ENCODE results near the gene XCL2.

XCL2 gene

GRCh38 chr1:168518201-168518689, 25.6 kb downstream of the XCL2 start:
- DNase-seq, result no peak

GRCh38 chr1:168514455-168514854, 29.3 kb downstream of the XCL2 start:
- DNase-seq, result no peak

- no peak for DNase-seq
Measured at GRCh38 chr1:168513656-168514404, 30.0 kb downstream of the XCL2 start.

- DNase-seq, result no peak
Measured at GRCh38 chr1:168512864-168513595, 30.8 kb downstream of the XCL2 start.

GRCh38 chr1:168509875-168510791, 33.7 kb downstream of the XCL2 start:
- DNase-seq, result no peak

- no peak for DNase-seq
Measured at GRCh38 chr1:168509210-168509609, 34.6 kb downstream of the XCL2 start.

GRCh38 chr1:168507828-168508227, 36.0 kb downstream of the XCL2 start:
- DNase-seq, result no peak

GRCh38 chr1:168507231-168507630, 36.6 kb downstream of the XCL2 start:
- DNase-seq, result no peak

- no peak for DNase-seq
Measured at GRCh38 chr1:168506204-168506819, 37.5 kb downstream of the XCL2 start.

GRCh38 chr1:168505006-168505405, 38.8 kb downstream of the XCL2 start:
- DNase-seq, result no peak

GRCh38 chr1:168504064-168504837, 39.5 kb downstream of the XCL2 start:
- peak in 5 of 58 donors; percentile 2 to 25 (median 11) for DNase-seq

GRCh38 chr1:168499688-168500049, 44.1 kb downstream of the XCL2 start:
- DNase-seq, result no peak

GRCh38 chr1:168498956-168499687, 44.7 kb downstream of the XCL2 start:
- no peak for DNase-seq

GRCh38 chr1:168498159-168498631, 45.6 kb downstream of the XCL2 start:
- no peak for DNase-seq

GRCh38 chr1:168497376-168497950, 46.3 kb downstream of the XCL2 start:
- DNase-seq, result no peak

- no peak for DNase-seq
Measured at GRCh38 chr1:168491527-168492164, 52.2 kb downstream of the XCL2 start.

All from anterior cingulate cortex (tissue), 58 donors.